GM18526 (cell line): ENCODE results near the gene TARS3.

Source experiments
- POLR2A ChIP-seq: IDR thresholded peaks from 3 replicates; pipeline ENCODE4 v1.6.1; 2011; ENCODE audit not compliant: insufficient read length; ENCODE audit errors: extremely low read depth

Gene TARS3

DNA sequence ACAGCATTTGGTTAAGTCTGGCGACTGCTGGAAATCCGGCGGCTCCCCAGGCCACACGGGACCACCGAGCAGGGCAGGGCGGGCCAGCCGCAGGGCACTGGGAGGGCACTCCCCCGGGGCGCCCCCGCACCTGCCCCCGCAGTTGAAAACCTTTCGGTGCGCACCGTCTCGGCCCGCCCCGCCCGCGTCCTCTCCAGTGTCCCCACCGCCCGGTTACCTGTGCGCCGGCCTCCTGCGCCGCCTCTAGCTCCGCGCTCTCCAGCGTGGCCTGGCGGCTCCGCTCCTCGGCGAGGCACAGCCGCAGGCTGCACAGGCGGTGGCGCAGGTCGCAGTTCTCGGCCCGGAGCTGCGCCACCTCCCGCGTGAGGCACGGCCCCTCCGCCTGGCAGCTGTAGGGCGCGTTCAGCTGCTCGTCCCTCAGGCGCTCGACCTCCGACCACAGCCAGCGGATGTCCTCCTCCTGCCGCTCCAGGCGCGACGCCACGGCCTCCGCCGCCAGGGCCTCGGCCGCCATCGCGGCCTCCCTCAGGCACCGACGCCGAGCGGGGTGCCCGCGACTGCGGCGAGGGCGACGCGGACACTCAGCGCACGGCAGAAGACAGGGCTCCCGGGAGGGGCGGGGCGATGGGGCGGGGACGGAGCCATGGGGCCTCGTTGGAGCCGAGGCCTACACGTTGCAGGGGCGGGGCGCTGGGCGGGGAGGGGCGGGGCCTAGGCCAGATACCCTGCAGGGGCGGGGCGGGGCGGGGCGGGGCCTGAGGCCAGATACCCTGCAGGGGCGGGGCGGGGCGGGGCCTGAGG is at the start of gene TARS3:
TSS of gene TARS3 (minus strand) at position 600 of the 801 bp plus-strand sequence. CDS start at position 514, 86 bp downstream.
- peak; percentile 90 for TF ChIP-seq POLR2A

DNA sequence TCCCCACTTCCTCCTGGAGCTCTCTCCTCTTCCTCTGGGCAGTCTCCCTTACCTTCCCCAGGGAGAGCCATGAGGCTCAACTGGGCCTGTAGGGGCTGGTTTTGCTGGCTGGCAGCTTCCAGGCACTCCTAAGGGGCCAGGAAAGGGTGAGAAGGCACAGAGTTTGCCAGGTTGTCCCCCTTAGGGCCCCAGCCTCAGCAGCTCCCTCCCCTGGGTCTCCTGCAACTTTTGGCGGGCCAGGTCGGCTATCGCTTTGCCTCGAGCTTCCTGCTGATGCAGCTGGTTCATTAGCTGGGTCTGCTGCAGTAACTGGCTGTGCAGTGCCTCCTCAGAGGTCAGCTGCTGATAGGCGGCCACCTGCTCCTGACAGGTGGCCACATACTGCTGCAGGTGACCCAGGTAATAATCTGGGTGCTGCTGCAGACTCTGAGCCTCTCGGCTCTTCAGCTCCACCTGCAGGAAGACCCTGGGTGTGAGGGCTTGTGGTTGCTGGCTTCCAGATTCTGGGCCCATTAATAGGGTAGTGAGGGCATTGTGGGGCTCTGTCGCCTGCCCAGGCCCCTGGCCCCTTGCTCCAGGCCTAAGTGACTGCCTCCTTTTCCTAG is 49.3 kb upstream of the TARS3 start:
- no peak for TF ChIP-seq POLR2A

DNA sequence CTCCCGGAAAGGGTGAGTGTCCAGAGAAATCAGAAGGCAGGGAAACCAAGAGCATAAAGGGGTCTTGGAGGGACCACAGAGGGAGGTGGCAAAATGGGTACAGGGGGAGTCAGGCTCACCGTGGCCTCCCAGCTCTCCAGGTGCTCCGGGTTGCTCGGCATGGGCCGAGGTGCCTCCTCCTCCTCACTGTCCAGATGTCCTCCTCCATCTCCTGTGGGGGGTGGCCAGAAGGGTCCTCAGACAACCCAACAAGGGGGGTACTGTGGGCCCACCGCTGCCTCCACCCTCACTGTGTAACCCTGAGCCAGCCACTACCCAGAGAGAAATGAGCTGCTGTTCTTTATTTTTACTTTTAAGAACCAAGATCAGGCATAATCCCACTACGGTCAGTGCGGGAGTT is 48.6 kb upstream of the TARS3 start:
- no peak for TF ChIP-seq POLR2A

DNA sequence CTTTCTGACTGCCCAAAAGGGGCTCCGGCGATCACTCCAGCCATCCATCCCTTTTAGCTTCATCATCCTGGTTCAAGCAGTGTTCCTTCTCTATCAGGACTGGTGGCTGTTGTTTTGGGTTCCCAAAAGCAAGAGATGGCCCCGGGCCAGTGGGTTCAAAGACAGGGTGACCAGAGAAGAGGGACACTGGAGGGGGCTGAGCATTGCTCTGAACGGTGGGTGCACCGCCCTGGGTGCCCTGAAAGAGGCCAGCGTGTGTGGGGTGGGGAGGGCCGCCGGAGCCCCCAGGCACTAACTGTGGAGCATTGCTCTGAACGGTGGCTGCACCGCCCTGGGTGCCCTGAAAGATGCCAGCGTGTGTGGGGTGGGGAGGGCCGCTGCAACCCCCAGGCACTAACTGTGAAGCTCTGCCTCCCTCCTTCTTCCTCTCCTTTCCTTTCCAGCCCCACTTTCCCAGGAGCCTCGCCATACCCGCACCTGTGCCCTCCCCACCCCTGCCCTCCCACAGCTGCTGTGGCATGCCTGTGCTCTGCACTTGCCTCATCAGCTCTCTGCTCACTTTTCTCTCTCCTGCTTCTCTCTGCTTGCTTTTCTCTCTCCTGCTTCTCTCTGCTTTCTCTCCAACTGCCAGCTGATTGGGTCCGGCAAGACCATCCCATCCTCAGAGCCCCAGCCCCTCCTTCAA is 41.6 kb upstream of the TARS3 start:
- TF ChIP-seq POLR2A = no peak

DNA sequence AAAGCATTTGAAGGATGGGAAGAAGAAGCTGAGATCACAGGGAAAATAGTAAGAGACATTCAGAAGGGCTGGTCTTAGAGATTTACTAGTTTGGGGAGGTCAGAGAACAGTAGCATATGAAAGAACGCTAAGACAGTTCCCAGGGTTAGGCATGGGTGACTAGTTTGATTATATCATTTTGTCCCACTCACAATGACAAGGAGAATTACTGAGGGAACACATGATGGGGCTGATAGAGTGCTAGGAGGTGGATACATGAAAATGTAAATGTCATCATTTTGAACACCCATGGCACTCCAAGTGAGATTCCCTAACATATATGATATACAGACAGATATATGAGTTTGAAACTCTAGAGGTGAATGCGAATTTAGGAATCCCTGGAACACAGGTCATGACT is 9.3 kb upstream of the TARS3 start:
- TF ChIP-seq POLR2A = no peak

DNA sequence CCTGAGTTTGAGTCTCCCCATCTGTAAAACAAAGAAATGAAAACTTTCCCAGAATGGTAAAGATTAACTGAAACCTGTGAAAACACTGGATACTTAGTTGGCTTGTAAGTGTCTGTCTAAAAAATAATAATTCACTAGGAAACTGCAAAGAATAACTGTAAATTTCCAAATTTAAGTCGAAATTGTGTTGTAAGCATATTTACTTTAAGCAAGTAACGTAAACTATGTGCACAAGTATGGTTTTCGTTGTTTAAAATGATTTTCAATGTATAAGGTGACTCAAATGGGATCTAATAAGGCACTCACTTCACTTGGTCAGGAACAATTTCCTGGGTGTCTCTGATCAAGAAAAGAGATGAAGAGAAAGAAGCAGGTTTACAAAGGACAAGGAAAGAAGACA is 8.5 kb upstream of the TARS3 start:
- TF ChIP-seq POLR2A = no peak

DNA sequence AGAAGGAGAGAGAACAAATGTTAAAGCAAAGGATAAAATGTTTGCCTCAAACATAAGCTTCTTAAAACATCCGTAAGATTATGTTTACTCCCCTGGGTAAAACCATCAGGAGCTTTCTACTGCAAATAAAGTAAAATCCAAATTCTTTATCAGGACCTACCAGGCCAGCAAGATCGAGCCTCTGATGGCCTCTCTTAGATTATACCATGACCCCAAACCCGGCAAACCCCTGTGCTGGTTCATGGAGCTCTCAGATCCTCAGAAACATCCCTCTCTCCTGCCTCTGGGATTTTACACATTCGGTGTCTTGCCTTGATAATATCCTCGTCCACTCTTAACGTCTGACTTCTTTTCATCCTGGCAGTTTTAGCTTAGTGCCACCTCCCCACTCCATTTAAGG is 7.5 kb upstream of the TARS3 start:
- TF ChIP-seq POLR2A = no peak

DNA sequence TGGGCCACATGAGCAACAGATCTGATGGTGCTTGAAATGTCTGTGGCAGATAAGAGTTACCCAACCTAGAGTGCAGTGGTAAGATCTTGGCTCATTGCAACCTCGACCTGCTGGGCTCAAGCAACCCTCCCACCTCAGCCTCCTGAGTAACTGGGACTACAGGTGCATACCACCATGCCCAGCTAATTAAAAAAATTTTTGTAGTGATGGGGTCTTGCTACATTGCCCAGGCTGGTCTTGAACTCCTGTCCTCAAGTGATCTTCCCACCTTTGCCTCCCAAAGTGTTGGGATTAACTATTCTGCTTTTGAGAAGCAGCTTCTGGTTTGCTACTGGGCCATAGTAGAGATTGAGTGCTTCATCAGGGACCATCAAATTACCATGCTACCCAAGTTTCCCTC is 2.9 kb upstream of the TARS3 start:
- no peak for TF ChIP-seq POLR2A

DNA sequence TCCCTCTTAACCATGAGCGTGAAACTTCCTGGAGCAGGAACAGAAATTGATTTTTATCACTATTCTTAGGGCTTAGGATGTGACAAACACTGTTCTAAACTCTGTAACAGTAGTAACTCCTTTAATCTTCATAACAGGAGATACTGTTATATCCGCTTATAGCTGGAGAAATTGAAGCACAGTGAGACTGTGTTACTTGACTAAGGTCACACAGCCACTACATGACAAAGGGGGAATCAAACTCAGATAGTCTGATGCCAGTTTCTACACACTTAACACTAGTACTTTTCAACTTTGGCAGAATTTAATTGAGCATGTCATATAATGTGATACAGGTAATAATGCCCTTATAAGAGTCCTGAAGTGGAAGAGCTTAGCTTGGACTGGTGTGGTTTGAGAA is 800 bp upstream of the TARS3 start:
- TF ChIP-seq POLR2A = no peak

DNA sequence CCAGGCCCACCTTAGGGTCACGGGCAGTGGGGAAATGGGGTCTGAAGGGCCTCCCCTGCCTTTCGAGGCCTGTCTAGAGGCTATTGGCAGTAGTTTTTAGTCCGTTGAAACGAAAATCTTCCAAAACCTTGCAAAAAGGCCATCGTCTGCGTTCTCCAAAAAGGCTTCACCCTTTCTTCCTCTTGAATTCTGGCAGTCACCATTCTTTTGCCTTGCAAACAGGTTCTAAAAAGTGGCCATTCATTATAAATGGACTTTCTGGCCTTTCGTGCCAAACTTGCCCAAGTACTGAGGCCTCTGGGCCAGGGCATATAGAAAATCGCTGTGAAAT is 367 bp upstream of the TARS3 start:
- TF ChIP-seq POLR2A = no peak

DNA sequence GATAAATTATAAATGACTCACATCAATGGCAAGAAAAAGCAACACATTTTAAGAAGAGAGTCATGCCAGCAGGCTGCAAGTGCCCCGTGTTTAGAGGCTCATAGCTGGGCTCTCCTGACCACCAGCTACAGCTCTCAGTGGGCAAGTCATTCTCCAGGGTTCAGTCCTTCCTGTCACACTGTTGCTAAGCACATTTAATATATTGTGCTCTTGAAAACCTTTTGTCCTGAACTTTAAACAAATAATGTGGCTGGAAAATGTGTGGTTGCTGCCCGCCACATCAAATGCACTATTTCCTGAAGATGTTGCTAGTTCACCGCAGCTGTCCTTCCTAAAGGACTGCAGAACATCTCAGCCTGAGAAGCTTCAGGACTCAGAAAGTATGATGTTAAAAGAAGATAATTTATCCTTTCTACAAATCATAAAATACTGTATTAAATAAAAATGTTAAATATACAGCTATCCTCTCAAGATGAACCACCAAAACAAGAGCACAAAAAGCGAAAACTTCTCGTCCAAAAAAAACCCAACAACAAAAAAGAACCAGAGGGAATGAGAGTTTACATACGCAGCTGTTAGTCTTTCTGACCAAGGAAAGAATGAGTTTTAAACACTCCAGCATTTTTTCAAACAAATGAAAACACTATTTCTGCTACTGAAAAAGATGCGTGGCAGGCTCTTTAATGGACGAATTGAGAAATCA is 951 bp downstream of the TARS3 start:
- no peak for TF ChIP-seq POLR2A

DNA sequence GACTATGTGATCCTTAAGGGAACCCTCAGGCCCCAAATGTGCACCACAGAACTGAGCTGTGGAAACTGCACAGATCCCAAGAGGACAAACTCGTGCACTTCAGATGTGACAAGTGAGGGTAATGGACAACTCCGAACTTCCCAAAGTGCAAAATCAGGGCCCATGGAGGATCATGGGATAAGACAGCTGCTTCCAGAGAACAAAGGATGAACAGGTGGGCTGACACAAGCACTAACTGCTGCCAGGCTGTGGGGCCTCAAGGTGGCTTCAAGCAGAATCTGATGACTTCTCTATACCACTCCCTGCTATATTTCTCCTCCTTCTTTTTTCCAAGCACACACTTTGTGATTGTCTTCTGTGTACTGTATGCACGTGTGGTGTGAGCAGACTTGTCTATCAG is 5.4 kb downstream of the TARS3 start:
- TF ChIP-seq POLR2A = no peak

DNA sequence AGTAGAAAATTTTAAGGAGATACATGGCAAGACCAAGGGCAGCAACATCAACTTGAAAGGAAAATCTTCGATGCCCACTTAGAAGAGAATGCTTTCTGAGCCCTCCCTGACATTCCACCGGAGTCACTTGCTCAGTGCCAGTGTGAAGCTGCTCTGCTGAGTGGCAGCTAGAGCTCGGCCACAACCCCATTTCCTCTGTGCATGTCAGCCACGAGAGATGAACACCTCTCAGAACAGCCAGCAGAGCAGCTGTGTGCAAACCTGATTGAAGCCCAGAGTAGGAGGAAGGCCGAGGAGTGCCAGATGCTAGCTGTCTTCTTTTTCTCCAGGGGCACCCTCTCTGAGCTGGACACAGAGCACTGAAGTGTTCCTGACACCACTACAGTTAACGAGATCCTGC is 12.2 kb downstream of the TARS3 start:
- no peak for TF ChIP-seq POLR2A

DNA sequence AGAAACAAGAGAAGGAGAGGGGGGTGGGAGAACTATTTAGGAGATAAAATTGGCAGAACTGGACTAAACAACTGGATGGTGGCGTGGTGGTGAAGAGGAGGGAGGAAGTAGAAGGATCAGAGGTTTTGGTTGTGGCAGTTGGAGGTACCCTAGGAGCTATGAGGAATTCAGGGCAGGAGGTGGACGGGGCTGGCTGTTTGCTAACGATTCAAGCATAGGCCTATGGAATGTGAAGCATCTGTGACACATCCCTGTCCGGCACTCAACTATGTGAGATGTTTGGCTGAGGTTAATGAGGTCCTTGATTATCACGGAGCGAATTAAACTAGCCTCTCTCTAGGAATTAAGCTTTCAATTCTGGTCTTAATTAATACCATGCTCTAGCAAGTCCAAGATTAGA is 13.5 kb downstream of the TARS3 start:
- TF ChIP-seq POLR2A = no peak

DNA sequence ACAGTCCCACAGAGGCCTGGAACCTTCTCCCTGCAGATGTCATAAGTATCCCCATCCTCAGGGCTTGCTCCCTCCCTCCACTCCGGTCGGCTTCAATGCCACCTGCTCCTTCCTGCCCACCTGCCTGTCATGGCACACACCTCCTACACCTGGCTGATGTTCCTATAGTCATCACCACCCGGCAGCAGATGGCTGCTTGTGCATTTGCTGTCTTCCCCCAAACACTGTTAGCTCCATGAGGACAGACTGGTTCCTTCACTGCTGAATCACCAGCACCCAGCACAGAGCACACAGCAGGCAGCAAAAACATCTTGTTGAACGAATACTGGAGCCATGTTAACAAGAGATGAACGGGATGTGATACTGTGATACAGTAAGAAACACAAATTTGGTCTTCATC is 14.8 kb downstream of the TARS3 start:
- no peak for TF ChIP-seq POLR2A

DNA sequence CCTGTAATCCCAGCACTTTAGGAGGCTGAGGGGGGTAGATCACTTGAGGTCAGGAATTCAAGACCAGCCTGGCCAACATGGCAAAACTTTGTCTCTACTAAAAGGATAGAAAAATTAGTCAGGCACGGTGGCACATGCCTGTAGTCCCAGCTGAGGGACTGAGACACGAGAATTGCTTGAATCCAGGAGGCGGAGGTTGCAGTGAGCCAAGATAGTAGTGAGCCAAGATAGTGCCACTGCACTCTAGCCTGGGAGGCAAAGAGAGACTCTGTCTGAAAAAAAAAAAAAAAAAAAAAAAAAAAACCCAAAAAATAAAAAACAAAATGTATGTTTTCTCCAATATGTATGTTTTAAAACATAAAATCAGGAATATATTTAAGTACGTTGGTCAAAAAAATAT is 16.3 kb downstream of the TARS3 start:
- TF ChIP-seq POLR2A = no peak
